GM19395 (cell line): Measurements from ENCODE around the gene DPF3.
"Not testable (repeated sequence)": the region's sequence is repeated elsewhere in the genome, so short reads cannot be mapped to it uniquely, and the experiment has no call there.

Experiments
- ATAC-seq: cut with Tn5 transposase; IDR thresholded peaks from one replicate; pipeline ENCODE4 v1.9.1; 2021; ENCODE audit warnings: mild to moderate bottlenecking, moderate library complexity; ENCODE audit not compliant: unreplicated experiment

The DPF3 gene

DNA sequence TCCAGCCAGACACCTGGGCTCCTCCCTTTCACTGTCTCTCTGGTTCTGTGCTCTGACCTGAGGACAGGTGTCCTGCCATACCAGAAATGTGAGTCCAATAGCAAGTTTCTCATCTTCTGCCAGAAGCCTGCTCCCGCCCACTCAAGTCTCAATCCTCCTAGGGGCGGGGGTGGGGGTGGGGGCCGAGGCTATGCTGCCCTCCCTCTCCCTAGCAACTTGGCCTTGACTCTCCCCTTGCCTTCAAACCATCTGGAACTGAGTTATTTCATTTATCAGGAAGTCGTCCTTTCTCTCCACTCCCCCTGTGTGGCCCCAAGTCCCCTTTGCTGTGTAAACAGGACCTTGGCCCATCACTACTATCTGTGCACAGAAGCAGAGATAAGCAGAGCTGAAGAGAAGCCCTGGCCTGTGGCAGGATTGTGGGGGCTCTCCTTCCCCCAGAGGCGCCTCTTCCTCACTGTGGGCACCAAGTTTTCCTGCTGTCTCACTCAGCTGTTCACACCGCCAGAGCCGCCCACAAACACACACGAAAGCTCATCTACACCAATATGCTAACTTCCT is 117.1 kb downstream of the DPF3 start:
- no peak for ATAC-seq

- ATAC-seq = no peak
Observed at GRCh38 chr14:72775923-72776554, 117.9 kb downstream of the DPF3 start.

DNA sequence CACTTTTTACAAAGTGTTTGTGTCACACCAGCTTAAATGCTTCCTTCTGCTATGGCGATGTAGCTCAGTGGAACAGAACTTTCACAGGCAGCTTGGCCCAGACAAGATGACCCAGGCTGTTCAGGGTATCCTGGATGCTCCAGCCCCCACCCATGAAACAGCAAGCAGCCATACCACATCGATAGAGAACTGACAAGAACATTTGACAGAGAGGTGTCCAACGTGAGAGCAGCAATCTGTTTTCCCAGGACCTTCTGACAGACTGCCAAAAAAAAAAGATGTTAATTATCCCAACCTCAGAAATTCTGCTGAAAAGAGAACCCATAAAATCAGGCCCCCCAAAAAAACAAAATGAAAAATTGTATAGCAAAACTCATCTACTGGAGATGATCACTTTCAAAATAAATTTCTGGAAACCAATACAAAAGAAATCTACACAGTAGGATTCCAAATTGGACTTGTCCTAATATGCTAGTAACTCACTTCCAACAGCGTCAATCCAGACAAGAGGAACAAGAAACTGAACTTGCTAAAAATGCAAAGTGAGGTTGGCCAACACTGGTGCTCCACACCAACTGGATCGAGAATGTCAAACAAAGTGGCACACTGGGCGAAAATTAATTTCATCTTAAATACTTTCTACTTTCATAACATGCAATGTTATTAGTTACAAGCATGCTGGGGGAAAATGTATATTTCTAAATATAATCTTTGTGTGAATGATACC is 118.8 kb downstream of the DPF3 start:
- ATAC-seq = no peak

DNA sequence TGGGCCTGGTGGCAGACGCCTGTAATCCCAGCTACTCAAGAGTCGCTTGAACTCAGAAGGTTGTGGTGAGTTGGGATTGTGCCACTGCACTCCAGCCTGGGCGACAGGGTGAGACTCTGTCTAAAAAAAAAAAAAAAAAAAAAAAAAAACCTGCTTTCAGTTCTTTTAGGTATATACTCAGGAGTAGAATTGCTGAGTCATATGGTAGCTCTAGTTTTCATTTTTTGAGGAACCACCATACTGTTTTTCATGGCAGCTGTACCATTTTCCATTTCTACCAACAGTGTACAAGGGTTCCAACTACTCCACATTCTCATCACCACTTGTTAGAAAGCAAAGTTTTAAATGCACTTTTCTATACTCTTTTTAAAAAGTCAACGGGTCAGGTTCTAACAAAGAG is 119.8 kb downstream of the DPF3 start:
- no peak for ATAC-seq

DNA sequence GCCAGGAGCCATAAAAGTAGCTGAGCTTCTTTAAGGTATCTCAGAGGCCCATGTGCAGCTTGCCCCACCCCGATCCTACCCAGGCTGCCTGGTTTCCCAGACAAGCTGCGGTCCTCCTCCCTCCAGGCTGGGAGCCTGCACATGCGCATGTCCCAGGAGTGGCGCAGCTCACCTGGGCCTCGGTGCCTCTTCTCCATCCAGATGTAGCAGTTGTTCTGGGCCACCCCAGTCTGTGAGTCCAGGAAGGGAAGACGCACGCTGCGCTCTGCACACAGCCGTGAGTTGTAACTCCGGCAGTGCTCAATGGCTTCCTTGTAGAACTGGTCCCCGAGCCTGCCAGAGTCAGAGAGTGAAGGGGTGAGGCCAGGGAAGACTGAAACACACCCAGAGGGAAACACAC is 122.3 kb downstream of the DPF3 start:
- ATAC-seq = no peak

DNA sequence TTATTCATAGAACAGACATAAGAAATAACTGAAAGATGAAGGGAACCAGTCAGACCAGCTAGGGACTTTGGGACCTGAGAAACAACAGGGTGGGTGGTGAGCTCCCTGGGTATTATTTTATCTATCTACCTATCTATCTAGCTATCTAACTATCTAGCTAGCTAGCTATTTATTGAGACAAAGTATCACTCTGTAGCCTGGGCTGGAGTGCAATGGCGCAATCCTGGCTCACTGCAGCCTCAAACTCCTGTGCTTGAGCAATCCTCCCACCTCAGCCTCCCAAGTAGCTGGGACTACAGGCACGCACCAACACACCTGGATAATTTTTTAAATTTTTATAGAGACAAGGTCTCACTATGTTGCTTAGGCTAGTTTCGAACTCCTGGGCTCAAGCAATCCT is 127.6 kb downstream of the DPF3 start:
- no peak for ATAC-seq

- no peak for ATAC-seq
Observed at GRCh38 chr14:72763892-72764291, 130.0 kb downstream of the DPF3 start.

- no peak for ATAC-seq
Observed at GRCh38 chr14:72759670-72760069, 134.2 kb downstream of the DPF3 start.

DNA sequence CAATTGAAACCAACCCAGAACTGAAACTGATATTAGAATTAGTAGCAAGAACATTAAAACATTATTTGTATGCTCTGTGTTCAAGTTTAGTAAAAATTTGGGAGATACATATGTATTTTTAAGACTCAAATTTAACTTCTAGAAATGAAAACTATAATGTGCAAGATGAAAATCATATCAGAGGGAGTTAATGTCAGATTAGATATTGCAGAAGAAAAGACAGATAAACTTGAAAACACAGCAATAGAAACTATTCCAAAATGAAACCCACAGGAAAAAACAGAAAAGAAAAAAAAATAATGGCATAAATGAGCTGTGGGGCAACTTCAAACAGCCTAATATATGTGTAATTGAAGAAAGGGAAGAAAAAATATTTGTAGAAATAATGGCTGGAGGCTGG is 134.9 kb downstream of the DPF3 start:
- ATAC-seq = no peak

GRCh38 chr14:72758420-72758819 is 135.5 kb downstream of the DPF3 start:
- no peak for ATAC-seq

DNA sequence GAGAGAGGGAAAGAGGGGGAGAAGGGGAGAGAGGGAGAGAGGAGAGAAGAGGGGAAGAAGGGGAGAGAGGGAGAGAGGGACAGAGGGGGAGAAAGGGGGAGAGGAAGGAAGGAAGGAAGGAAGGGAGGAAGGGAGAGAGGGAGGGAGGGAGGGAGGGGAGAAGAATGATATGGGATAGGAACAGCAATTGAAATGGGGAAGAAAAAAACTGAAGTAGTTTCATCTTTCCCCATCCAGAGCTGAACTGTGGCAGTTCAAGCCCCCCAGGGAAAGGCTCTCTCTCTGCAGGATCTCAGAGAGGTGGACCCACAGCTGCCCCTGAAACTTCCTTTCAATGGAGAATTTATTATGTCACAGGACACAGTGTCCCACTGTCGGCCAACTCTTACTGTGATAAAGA is 136.9 kb downstream of the DPF3 start:
- no peak for ATAC-seq

DNA sequence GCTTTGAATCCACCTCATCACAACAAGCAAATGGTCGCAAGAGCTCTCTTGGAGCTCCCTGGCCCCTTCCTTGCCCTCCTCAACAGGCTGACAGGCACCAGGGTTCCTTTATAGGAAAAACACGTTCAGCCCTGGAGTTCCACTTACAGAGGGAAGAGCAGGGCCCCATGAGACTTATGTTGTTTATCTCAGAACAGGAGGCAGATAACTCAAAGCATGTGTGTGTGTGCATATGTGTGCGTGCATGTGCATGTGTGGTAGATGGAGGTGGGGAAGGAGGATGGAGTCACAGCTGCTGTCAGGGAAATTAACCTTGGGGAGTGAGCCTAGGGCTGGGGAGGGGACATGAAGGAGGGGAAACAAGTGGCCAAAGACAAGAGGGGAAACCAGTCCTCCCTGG is 138.1 kb downstream of the DPF3 start:
- ATAC-seq = no peak

- ATAC-seq = no peak
Observed at GRCh38 chr14:72754949-72755348, 139.0 kb downstream of the DPF3 start.

DNA sequence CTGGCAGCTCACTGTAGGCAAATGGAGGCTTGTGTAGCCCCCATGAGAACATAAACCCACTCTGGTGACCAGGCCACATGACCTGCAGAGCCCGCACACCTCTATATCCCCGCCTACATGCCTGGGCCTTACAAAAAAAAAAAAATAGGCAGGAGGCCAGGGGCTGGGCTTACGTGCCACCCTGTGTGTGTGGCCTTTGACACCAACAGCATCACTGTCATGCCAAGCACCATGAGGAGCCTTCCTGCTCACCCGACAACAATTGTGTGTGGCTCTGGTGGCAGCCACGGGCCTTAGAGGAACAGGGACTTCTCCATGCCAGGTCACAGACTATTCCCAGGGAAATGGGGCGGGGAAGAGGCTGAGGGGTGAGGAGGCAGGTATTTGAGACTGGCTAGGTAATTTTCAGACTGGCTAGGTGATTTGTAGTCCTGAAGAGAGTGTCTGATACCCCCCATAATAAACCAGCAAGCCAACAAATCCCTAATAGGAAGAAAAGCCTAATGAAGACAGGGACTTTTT is 140.0 kb downstream of the DPF3 start:
- no peak for ATAC-seq

GRCh38 chr14:72753044-72753710 is 140.7 kb downstream of the DPF3 start:
- no peak for ATAC-seq

- no peak for ATAC-seq
Observed at GRCh38 chr14:72752034-72752412, 141.9 kb downstream of the DPF3 start.

- ATAC-seq = no peak
Observed at GRCh38 chr14:72751276-72752033, 142.4 kb downstream of the DPF3 start.

DNA sequence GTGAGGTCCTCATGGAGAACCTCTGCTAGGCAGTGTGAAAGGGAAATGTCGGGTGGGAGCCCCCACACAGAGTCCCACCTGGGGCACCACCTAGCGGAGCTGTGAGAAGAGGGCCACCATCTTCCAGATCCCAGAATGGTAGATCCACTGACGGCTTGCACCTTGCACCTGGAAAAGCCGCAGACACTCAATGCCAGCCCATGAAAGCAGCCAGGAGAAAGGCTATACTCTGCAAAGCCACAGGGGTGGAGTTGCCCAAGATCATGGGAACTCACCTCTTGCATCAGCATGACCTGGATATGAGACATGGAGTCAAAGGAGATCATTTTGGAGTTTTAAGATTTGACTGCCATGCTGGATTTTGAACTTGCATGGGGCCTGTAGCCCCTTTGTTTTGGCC is 145.0 kb downstream of the DPF3 start:
- not testable (repeated sequence) for ATAC-seq

GRCh38 chr14:72747652-72748051 is 146.2 kb downstream of the DPF3 start:
- ATAC-seq = no peak

DNA sequence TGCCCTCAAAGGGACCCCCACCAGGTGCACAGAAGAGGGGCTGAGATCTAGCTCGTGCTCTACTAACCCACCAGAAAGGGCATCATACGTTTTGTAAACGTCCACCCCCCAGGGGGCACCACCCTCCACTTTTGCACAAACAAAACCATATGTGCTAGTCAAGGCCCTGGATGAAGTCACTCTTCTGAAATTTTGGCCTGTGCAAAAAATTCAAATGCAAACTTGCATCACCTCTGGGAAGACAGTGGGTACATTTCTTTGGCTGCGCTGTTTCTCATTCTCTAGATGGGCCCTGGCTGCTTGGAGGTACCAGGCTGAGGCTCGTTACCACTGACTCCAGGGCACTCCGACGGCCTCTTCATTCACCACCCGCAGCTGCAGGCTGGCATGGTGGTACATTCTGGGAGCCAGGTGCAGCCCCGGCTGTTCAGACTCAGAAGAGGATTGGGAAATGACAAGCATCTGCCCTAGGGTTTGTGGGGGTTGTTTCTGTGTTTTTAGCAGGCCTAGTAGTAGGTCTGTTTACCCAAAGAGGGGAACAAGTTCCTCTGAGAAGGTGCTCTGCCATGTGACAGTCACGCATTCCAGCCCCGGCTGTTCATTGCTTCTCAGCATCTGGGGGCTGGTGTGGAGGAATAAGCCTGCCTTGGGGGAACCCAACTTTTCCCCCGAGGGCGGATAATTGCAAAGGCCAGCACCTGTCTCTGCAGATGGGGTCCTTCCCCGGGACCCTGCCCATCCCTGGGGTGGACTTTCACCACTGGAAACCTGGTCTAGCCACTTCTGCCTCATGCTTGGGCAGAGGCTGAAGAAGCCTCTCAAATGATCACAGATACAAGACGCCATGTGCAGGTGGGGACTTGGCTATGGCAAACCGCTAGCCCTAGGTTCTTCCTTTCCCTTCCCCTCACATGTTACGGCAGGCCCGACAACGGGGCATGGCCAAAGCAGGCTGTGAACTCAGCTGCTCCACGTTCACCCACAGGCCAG is 147.6 kb downstream of the DPF3 start:
- no peak for ATAC-seq
